ENCODE data around the gene ARRB1. TPM values are rescaled to one million over a fixed set of nuclear protein-coding genes. Genes with fewer than 3 reads are reported as not detected.
"Not testable (repeated sequence)": the region's sequence is repeated elsewhere in the genome, so short reads cannot be mapped to it uniquely, and the experiment has no call there.

ARRB1 gene
- total RNA-seq, 1 experiment from 2014 or later, result 2.2 TPM

GRCh38 chr11:75373201-75373600 lies 21.7 kb upstream of the ARRB1 start:
- no peak for DNase-seq (ENCODE audit: extremely low read depth, low read depth)

GRCh38 chr11:75371949-75372876 lies 20.8 kb upstream of the ARRB1 start:
- DNase-seq (ENCODE audit: extremely low read depth, low read depth), result peak; percentile 69

GRCh38 chr11:75369560-75370255 lies 18.2 kb upstream of the ARRB1 start:
- DNase-seq (ENCODE audit: extremely low read depth, low read depth), result no peak

- not testable (repeated sequence) for DNase-seq (ENCODE audit: extremely low read depth, low read depth)
Observed at GRCh38 chr11:75366826-75367225, 15.4 kb upstream of the ARRB1 start.

GRCh38 chr11:75365711-75366181 lies 14.3 kb upstream of the ARRB1 start:
- no peak for DNase-seq (ENCODE audit: extremely low read depth, low read depth)

DNA sequence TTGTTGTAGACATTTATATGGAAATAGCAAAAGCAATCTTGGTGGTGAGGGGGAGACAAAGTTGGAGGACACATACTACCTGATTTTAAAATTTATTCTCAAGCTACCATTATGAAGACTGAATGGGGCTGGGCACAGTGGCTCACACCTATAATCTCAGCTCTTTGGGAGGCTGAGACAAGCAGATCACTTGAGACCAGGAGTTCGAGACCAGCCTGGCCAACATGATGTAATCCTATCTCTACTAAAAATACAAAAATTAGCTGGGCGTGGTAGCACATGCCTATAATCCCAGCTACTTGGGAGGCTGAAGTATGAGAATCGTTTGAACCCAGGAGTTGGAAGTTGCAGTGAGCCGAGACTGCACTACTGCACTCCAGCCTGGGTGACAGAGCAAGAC lies 10.8 kb upstream of the ARRB1 start:
- DNase-seq (ENCODE audit: extremely low read depth, low read depth), result not testable (repeated sequence)

GRCh38 chr11:75356613-75357012 lies 5.2 kb upstream of the ARRB1 start:
- DNase-seq (ENCODE audit: extremely low read depth, low read depth), result no peak

- DNase-seq (ENCODE audit: extremely low read depth, low read depth), result no peak
Observed at GRCh38 chr11:75355051-75355450, 3.6 kb upstream of the ARRB1 start.

- DNase-seq (ENCODE audit: extremely low read depth, low read depth), result no peak
Observed at GRCh38 chr11:75352588-75353206, 1.2 kb upstream of the ARRB1 start.

DNA sequence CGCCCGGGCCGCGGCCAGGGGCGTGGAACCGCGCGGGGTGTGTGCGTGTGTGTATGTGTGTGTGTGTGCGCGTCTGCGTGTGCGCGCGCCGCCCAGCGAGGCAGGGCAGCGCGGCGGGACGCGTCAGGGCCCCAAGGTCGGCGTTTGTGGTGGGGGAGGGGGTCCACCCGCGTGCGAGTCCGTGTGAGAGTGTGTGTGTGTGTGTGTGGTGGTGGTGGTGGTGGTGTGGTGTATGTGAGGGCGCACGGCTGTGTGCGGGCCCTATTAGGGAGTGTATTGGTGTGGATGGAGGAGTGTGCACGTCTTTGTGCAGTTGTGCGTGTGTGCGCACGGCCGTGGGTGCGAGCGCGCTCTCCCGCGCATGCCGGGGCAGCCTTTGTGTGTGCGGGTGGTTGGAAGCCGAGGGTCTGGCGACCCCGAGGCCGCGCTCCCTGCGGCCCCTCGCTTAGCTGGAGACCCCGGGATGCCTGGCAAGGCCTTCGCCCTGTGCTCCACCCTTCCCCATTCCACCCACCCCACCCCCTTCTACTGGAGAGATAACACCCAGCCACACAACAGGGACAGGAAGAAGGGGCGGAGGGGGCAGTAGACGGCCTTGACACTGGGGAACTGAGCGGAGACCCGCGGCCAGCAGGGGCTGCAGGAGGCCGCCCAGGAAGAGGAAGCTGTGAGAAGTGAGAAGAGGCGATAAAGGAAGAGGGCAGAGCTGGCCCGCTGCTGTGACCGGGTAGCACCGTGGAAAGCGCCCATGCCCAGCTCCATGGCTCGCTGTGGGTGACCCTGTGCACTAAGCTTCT lies 528 bp upstream of the ARRB1 start:
- no peak for DNase-seq (ENCODE audit: extremely low read depth, low read depth)

GRCh38 chr11:75350743-75351540 lies 519 bp downstream of the ARRB1 start:
- no peak for DNase-seq (ENCODE audit: extremely low read depth, low read depth)

GRCh38 chr11:75350122-75350742 lies 1.2 kb downstream of the ARRB1 start:
- DNase-seq (ENCODE audit: extremely low read depth, low read depth), result no peak

GRCh38 chr11:75349521-75350116 lies 1.8 kb downstream of the ARRB1 start:
- DNase-seq (ENCODE audit: extremely low read depth, low read depth), result no peak

DNA sequence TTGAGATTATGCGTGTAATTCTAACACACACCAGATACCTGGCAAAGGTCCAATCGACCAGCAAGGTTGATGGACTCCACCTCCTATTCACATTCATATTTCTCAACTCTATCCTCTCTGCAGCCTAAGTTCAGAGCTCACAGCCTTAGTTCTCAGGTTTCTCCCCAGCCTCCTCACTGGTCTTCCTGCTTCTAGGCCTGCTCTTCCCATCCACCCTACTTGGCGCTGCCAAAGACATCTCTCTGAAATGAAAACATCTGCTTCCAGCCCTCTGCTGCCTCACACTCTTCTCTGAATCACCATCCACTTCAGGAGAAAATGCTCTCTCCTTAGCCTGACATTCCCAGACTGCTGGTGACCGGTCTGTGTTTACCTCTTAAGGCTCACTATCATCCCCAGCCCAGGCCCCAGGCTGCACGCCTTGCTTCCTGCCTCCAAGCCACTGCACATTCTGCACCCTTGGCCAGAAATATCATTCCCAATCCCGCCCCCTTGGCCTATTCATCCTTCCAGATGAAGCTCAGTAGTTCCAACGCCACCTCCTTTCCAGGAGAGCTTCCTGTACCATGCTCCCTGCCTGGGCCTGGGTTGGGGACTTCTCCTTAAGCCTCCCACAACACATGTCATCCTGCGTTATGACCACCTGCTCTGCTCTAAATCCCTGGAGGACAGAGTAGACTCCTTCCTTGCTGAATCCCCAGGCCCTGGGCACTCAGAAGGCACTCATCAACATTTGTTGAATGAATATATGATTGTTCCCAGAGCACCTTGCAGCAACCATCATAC lies 3.5 kb downstream of the ARRB1 start:
- DNase-seq (ENCODE audit: extremely low read depth, low read depth), result no peak

DNA sequence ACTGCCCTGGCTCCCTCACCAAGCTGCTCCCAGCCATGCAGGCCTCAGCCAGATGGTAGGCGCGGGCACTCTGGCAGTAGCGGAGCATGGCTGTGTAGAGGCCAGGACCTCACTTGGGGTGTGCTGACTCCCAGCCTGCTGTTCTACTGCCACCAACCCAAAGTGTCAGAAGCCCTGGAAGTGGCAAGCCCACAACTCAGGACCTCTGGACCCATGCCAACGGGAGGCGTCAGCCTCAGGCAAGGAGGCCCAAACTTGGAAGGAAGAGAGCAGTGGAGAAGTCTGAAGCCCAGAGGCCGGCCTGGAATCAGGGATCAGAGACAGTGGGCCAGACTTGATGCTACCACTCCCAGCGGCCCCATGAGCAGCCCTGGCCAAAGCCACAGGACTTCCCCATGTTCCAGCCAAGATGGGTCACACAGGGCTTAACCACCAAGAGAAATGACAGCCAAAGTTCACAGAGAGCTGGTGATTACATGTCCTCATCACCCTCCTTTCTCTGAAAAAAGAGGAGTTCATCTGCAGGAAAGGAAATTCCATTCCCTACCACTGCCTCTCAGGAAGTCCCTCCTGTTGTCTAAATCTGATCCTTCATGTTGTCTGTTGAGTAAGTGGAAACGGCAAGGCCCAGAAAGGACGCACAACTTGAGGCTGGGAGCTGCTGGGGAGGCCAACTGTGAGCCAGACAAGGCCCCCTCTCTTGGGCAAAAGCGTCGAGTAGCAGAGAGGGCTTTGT lies 4.4 kb downstream of the ARRB1 start:
- no peak for DNase-seq (ENCODE audit: extremely low read depth, low read depth)

- DNase-seq (ENCODE audit: extremely low read depth, low read depth), result no peak
Observed at GRCh38 chr11:75346296-75346695, 5.2 kb downstream of the ARRB1 start.

DNA sequence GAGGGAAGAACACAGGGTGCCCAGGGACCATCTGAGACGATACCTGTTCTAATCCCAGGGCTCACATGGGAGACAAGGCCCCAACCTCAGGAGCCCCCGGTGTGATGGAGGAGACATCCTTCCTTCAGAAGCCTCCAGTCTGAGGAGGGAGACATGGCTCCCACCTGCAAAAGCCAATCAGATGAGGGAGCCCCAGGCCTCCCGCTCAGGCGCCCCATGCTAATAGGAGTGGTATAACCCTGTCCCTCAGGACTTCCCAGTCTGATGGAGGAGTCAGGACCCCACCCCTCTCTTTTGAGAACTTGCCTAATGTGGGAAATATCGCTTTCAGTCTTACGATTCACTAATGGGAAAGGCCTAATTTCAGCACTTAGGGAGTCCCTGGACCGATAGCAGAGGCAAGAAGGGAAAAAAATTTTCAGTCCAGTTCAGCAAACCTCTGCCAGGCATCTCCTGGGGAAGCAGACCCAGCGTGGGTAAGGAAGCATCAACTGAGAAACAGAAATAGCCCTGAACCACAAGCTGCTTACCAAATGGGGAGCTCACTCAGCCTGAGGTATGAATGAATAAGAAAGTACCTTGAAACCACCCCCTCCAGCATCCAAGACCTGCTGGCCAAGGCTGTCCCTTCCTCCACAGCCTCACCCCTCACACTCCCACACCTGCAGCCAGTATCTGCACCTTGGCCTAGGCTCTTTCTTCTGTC lies 5.9 kb downstream of the ARRB1 start:
- no peak for DNase-seq (ENCODE audit: extremely low read depth, low read depth)

Data from NCI-H460 (cell line).